ENCODE measurements around the gene SH3TC1.

SH3TC1 gene

GRCh38 chr4:8286719-8287342, 87.7 kb downstream of the SH3TC1 start:
- DNase-seq (ENCODE audit: low read depth, low spot score): no peak

GRCh38 chr4:8287343-8288280, 88.5 kb downstream of the SH3TC1 start:
- no peak for DNase-seq (ENCODE audit: low read depth, low spot score)

GRCh38 chr4:8289151-8289750, 90.2 kb downstream of the SH3TC1 start:
- no peak for DNase-seq (ENCODE audit: low read depth, low spot score)

- DNase-seq (ENCODE audit: low read depth, low spot score): no peak
Observed at GRCh38 chr4:8289956-8290700, 91.0 kb downstream of the SH3TC1 start.

GRCh38 chr4:8290701-8290970, 91.5 kb downstream of the SH3TC1 start:
- DNase-seq (ENCODE audit: low read depth, low spot score): no peak
